ENCODE measurements around the gene INSM1. TPM values are rescaled to one million over a fixed set of nuclear protein-coding genes. Genes with fewer than 3 reads are reported as not detected.

INSM1 gene
- total and polyA plus RNA-seq, 2 of the 13 experiments (the other 11 are each of a cell fraction or from before 2014, with no cell fraction given) = not detected

- TF ChIP-seq CHD2 (IDR thresholded peaks at IDR 0.05; ENCODE audit: low read depth, low read length) (no peak), PBX2 (CRISPR knock-in tag; IDR thresholded peaks at IDR 0.05) (no peak), ZNF563 (CRISPR knock-in tag; IDR thresholded peaks at IDR 0.05) (no peak), IRX3 (CRISPR knock-in tag; IDR thresholded peaks at IDR 0.05; ENCODE audit: borderline replicate concordance, low read depth) (no peak), ERF (CRISPR knock-in tag; IDR thresholded peaks at IDR 0.05) (no peak), GLMP (CRISPR knock-in tag; IDR thresholded peaks at IDR 0.05; ENCODE audit: borderline replicate concordance) (no peak), NONO (IDR thresholded peaks at IDR 0.05) (no peak), NONO (CRISPR knock-in tag; conservative IDR thresholded peaks at IDR 0.05) (no peak), ZNF17 (CRISPR knock-in tag; IDR thresholded peaks at IDR 0.05) (no peak), FOXA1 (IDR thresholded peaks at IDR 0.05) (no peak), FOXA1 (CRISPR knock-in tag; IDR thresholded peaks at IDR 0.05) (no peak), GABPB1 (CRISPR knock-in tag; IDR thresholded peaks at IDR 0.05) (no peak), TRIM24 (CRISPR knock-in tag; IDR thresholded peaks at IDR 0.05) (no peak)
- TF ChIP-seq, protein P1, sequence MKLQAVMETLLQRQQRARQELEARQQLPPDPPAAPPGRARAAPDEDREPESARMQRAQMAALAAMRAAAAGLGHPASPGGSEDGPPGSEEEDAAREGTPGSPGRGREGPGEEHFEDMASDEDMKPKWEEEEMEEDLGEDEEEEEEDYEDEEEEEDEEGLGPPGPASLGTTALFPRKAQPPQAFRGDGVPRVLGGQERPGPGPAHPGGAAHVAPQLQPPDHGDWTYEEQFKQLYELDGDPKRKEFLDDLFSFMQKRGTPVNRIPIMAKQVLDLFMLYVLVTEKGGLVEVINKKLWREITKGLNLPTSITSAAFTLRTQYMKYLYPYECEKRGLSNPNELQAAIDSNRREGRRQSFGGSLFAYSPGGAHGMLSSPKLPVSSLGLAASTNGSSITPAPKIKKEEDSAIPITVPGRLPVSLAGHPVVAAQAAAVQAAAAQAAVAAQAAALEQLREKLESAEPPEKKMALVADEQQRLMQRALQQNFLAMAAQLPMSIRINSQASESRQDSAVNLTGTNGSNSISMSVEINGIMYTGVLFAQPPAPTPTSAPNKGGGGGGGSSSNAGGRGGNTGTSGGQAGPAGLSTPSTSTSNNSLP (IDR thresholded peaks at IDR 0.05; ENCODE audit: low read depth, low read length) = no peak
- ATAC-seq = no peak
- 95% methylated on average over 20 of the region's 20 CpGs for WGBS (ENCODE audit: low lambda C conversion rate)
- POLR2A ChIA-PET = no interaction called here
- no peak overlapping the region for H3K4me3 ChIP-seq (replicated peaks in 1 of 3; ENCODE audit: insufficient read depth in 1 of 3, low read depth in 2 of 3, low read length in 3 of 3)
- in situ Hi-C loops (cut with HindIII; ENCODE audit: extremely low pct_ligation_motif_present, low pct_unique_long_range_greater_than_20kb) = no loop called here
- H3K9me3 ChIP-seq (ENCODE audit: low read length) = no peaks in the 10 kb centered on the region
- DNase-seq (ENCODE audit: low spot score) = no peak
- BruUV-seq (replicated peaks) = no TSS peak
- CTCF ChIA-PET (ENCODE audit: low intra/inter-chr PET ratio, low total read pairs) = no interaction called here
- H3K4me1 ChIP-seq (ENCODE audit: insufficient read depth, low read length) = no peaks in the 10 kb centered on the region
- no peaks in the 10 kb centered on the region for H3K27me3 ChIP-seq (ENCODE audit: control insufficient read depth in 1 of 2, insufficient read depth in 2 of 2, low read length in 2 of 2)
- H3K4me2 ChIP-seq (ENCODE audit: low read depth, low read length) = no peak overlapping the region
- H3K36me3 ChIP-seq (replicated peaks in 1 of 2; ENCODE audit: control insufficient read depth in 1 of 2, insufficient read depth in 2 of 2, low read length in 2 of 2) = peaks cover 2% of the 10 kb centered on the region in 2 experiments; a peak in 1 of 5 replicates
- no peak overlapping the region for H3K9ac ChIP-seq (ENCODE audit: insufficient read depth, low read depth, low read length)
- H3K79me2 ChIP-seq (ENCODE audit: insufficient read depth, low read length) = no peaks in the 10 kb centered on the region
- no peak overlapping the region for H3K27ac ChIP-seq (ENCODE audit: extremely low read length, insufficient read depth, low read length)
- H2AFZ ChIP-seq (ENCODE audit: low read length) = no peak overlapping the region
- intact Hi-C loops (cut with micrococcal nuclease; ENCODE audit: unreplicated experiment) = no loop called here
- H4K20me1 ChIP-seq (ENCODE audit: insufficient read depth, low read length) = no peaks in the 10 kb centered on the region
- no peak for FAIRE-seq
Measured at GRCh38 chr20:20393207-20394120, 25.6 kb downstream of the INSM1 start.

Measured in HepG2 (cell line).